ENCODE measurements around the gene CDHR1. TPM values are rescaled to one million over a fixed set of nuclear protein-coding genes. Genes with fewer than 3 reads are reported as not detected.

CDHR1 gene
- total and polyA plus RNA-seq, 2 donors from 2014 or later, result 0.47 to 1.1 TPM

GRCh38 chr10:84202349-84202748 is 8.0 kb downstream of the CDHR1 start:
- Histone ChIP-seq H3K4me1 (ENCODE audit: control insufficient read depth in 2 of 3, insufficient read depth in 2 of 3, low read depth in 1 of 3, low read length in 3 of 3) (no peaks in the 10 kb centered on the region), H3K27ac (ENCODE audit: low read depth in 2 of 2, low read length in 2 of 2) (no peak overlapping the region), H3K9me3 (ENCODE audit: control insufficient read depth in 2 of 3, insufficient read depth in 1 of 3, low read length in 3 of 3) (no peaks in the 10 kb centered on the region), H3K36me3 (ENCODE audit: control insufficient read depth in 2 of 3, insufficient read depth in 3 of 3, low read length in 3 of 3) (no peaks in the 10 kb centered on the region), H3K9ac (ENCODE audit: low read length in 3 of 3) (no peak overlapping the region), H3K4me3 (ENCODE audit: low read length in 3 of 3) (no peak overlapping the region), H3K27me3 (ENCODE audit: control insufficient read depth, insufficient read depth, low read length) (no peaks in the 10 kb centered on the region)
- TF ChIP-seq, protein P1, sequence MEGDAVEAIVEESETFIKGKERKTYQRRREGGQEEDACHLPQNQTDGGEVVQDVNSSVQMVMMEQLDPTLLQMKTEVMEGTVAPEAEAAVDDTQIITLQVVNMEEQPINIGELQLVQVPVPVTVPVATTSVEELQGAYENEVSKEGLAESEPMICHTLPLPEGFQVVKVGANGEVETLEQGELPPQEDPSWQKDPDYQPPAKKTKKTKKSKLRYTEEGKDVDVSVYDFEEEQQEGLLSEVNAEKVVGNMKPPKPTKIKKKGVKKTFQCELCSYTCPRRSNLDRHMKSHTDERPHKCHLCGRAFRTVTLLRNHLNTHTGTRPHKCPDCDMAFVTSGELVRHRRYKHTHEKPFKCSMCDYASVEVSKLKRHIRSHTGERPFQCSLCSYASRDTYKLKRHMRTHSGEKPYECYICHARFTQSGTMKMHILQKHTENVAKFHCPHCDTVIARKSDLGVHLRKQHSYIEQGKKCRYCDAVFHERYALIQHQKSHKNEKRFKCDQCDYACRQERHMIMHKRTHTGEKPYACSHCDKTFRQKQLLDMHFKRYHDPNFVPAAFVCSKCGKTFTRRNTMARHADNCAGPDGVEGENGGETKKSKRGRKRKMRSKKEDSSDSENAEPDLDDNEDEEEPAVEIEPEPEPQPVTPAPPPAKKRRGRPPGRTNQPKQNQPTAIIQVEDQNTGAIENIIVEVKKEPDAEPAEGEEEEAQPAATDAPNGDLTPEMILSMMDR (IDR thresholded peaks at IDR 0.05; ENCODE audit: borderline replicate concordance, extremely low read depth, insufficient read depth), result no peak
- no peak for FAIRE-seq
- intact Hi-C loops (cut with DNase I), result loop anchor here (10.0 kb wide), 1 partner anchor 58 kb away; no protein-coding TSS in a partner anchor
- no peak for DNase-seq

- H3K4me3 ChIP-seq (ENCODE audit: low read length in 3 of 3), result no peak overlapping the region
- no peaks in the 10 kb centered on the region for H3K9me3 ChIP-seq (ENCODE audit: control insufficient read depth in 2 of 3, insufficient read depth in 1 of 3, low read length in 3 of 3)
- H3K9ac ChIP-seq (ENCODE audit: low read length in 3 of 3), result no peak overlapping the region
- no peaks in the 10 kb centered on the region for H3K4me1 ChIP-seq (ENCODE audit: control insufficient read depth in 2 of 3, insufficient read depth in 2 of 3, low read depth in 1 of 3, low read length in 3 of 3)
- intact Hi-C loops (cut with DNase I), result loop anchor here (10.0 kb wide), 1 partner anchor 59 kb away; no protein-coding TSS in a partner anchor
- FAIRE-seq, result no peak
- TF ChIP-seq, protein P1 (IDR thresholded peaks at IDR 0.05; ENCODE audit: borderline replicate concordance, extremely low read depth, insufficient read depth), result no peak
- H3K27ac ChIP-seq (ENCODE audit: low read depth in 2 of 2, low read length in 2 of 2), result no peak overlapping the region
- no peaks in the 10 kb centered on the region for H3K36me3 ChIP-seq (ENCODE audit: control insufficient read depth in 2 of 3, insufficient read depth in 3 of 3, low read length in 3 of 3)
- no peak for DNase-seq
- no peaks in the 10 kb centered on the region for H3K27me3 ChIP-seq (ENCODE audit: control insufficient read depth, insufficient read depth, low read length)
Observed at GRCh38 chr10:84204122-84204521, 9.8 kb downstream of the CDHR1 start.

DNA sequence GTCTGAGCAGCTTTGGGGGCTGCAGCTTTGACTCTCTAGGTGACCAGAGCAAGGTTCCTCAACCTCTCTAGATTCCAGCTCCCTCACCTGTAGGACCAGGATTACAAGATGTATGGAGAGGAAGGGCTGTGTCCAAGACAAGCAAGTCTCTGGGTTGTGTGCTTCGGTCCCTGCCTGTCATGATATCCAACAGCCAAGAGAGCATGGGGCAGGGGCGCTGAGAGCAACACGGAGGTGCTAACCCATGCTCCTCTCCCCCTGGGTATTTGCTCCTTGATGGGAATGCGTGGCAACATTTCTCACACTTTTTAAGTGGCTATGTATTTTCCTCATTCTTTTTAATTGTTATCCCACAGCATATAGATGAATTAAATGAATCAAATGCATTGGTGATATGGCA is 10.3 kb downstream of the CDHR1 start:
- DNase-seq (no peak), FAIRE-seq (no peak)
- Histone ChIP-seq H3K27ac (ENCODE audit: low read depth in 2 of 2, low read length in 2 of 2) (no peak overlapping the region), H3K36me3 (ENCODE audit: control insufficient read depth in 2 of 3, insufficient read depth in 3 of 3, low read length in 3 of 3) (no peaks in the 10 kb centered on the region), H3K4me3 (ENCODE audit: low read length in 3 of 3) (no peak overlapping the region), H3K9ac (ENCODE audit: low read length in 3 of 3) (no peak overlapping the region), H3K9me3 (ENCODE audit: control insufficient read depth in 2 of 3, insufficient read depth in 1 of 3, low read length in 3 of 3) (no peaks in the 10 kb centered on the region), H3K4me1 (ENCODE audit: control insufficient read depth in 2 of 3, insufficient read depth in 2 of 3, low read depth in 1 of 3, low read length in 3 of 3) (no peaks in the 10 kb centered on the region), H3K27me3 (ENCODE audit: control insufficient read depth, insufficient read depth, low read length) (no peaks in the 10 kb centered on the region)
- TF ChIP-seq, protein P1 (IDR thresholded peaks at IDR 0.05; ENCODE audit: borderline replicate concordance, extremely low read depth, insufficient read depth), result no peak
- intact Hi-C loops (cut with DNase I), result loop anchor here (10.0 kb wide), 1 partner anchor 60 kb away; no protein-coding TSS in a partner anchor

Data from kidney (tissue), 14 donors.